HCT116 (cell line): ENCODE data around the gene GM2A. TPM values are rescaled to one million over a fixed set of nuclear protein-coding genes. Genes with fewer than 3 reads are reported as not detected.

ENCODE experiments used
- ATAC-seq: fragments of 200-7000 bp; cut with Tn5 transposase; 2 replicates; pipeline ENCODE4 v1.9.1; 2020; ENCODE audit warnings: mild to moderate bottlenecking, moderate library complexity
- BruUV-seq: library from RNA; stranded (reverse); fragments of 400-500 nt; replicated peaks from 2 replicates; lab custom pipeline; 2021; lab: Mats Ljungman, UMichigan
- CTCF ChIA-PET: fragments of 300-600 bp; sonication (Branson Sonifier 250); formaldehyde crosslinking; loops from one replicate; lab custom pipeline; 2021; ENCODE audit warnings: antibody characterized with exemption; lab: Charles Lee
- POLR2A ChIA-PET: fragments of 300-600, 350-600 bp; sonication (Branson Sonifier 250); formaldehyde crosslinking; loops from one replicate; lab custom pipeline; 2021; ENCODE audit warnings: antibody characterized with exemption; lab: Charles Lee
- RAD21 ChIA-PET, 2 experiments: fragments of 300-600 bp; sonication (Branson Sonifier 250); formaldehyde crosslinking; loops; one replicate each; lab custom pipeline; 2023; ENCODE audit warnings: low total read pairs in 2 of 2; ENCODE audit not compliant: uncharacterized antibody in 2 of 2, unreplicated experiment in 2 of 2, low non-redundant PET in 1 of 2; lab: Charles Lee
- DNase-seq: peaks from one replicate; pipeline ENCODE4 v3.0.0-alpha.2; 2010; ENCODE audit warnings: low read depth, low spot score
- H2AFZ ChIP-seq: fragments of 200-600 bp; shearing (Covaris generic), sonication (generic); 2 replicates; pipeline ENCODE4 v1.6.1; 2017; ENCODE audit warnings: low read depth, mixed run types, mixed read lengths, antibody characterized with exemption, low read length; ENCODE audit not compliant: poor library complexity, severe bottlenecking
- H3K27ac ChIP-seq: 2 replicates; pipeline ENCODE4 v1.5.1; 2012; ENCODE audit warnings: low read depth, low read length
- H3K27me3 ChIP-seq: fragments of 200-600 bp; sonication (generic); 2 replicates; pipeline ENCODE4 v1.6.1; 2016; ENCODE audit warnings: mixed run types, low read length, mixed read lengths; ENCODE audit not compliant: insufficient read depth
- H3K36me3 ChIP-seq, 2 experiments: fragments of 200-500 bp in 1 of 2; fragments of 200-600 bp in 1 of 2; sonication (Bioruptor generic) in 1 of 2; sonication (generic) in 1 of 2; 2 replicates each; pipeline versions ENCODE4 v1.5.1 to v1.6.1; 2014 to 2016; ENCODE audit warnings: low read length in 2 of 2, inconsistent platforms in 1 of 2, mixed read lengths in 1 of 2, mixed run types in 1 of 2; ENCODE audit not compliant: insufficient read depth in 2 of 2, control insufficient read depth in 1 of 2
- H3K4me1 ChIP-seq, 2 experiments: fragments of 200-600 bp in 1 of 2; sonication (generic) in 1 of 2; 2 replicates each; pipeline versions ENCODE4 v1.5.1 to v1.6.1; 2012 to 2017; ENCODE audit warnings: low read length in 2 of 2, inconsistent platforms in 1 of 2, mild to moderate bottlenecking in 1 of 2, mixed read lengths in 1 of 2, mixed run types in 1 of 2, moderate library complexity in 1 of 2; ENCODE audit not compliant: insufficient read depth in 2 of 2, control insufficient read depth in 1 of 2
- H3K4me2 ChIP-seq: fragments of 200-600 bp; sonication (generic); 2 replicates; pipeline ENCODE4 v1.6.1; 2017; ENCODE audit warnings: mixed run types, low read length, mixed read lengths
- H3K4me3 ChIP-seq, 2 experiments: fragments of 200-600 bp in 1 of 2; sonication (generic) in 1 of 2; replicated peaks in 1 of 2; 2 replicates each; pipeline ENCODE4 v1.5.1; 2011 to 2016; ENCODE audit warnings: low read length in 2 of 2, control low read depth in 1 of 2, low read depth in 1 of 2, mild to moderate bottlenecking in 1 of 2, mixed read lengths in 1 of 2, mixed run types in 1 of 2
- H3K79me2 ChIP-seq: fragments of 200-600 bp; sonication (generic); 2 replicates; pipeline ENCODE4 v1.6.1; 2017; ENCODE audit warnings: mild to moderate bottlenecking, mixed run types, low read length, moderate library complexity, mixed read lengths; ENCODE audit not compliant: insufficient read depth
- H3K9ac ChIP-seq: fragments of 200-600 bp; sonication (generic); 2 replicates; pipeline ENCODE4 v1.6.1; 2016; ENCODE audit warnings: low read length, mixed read lengths
- H3K9me2 ChIP-seq: fragments of 200-600 bp; sonication (generic), shearing (Covaris generic); 2 replicates; pipeline ENCODE4 v1.6.1; 2017; ENCODE audit warnings: mixed run types, mild to moderate bottlenecking, moderate library complexity; ENCODE audit not compliant: insufficient read depth
- H3K9me3 ChIP-seq, 2 experiments: fragments of 200-500 bp in 1 of 2; fragments of 200-600 bp in 1 of 2; sonication (Bioruptor generic) in 1 of 2; sonication (generic) in 1 of 2; 2 replicates each; pipeline ENCODE4 v1.6.1; 2014 to 2017; ENCODE audit warnings: low read length in 2 of 2, mixed read lengths in 2 of 2, inconsistent platforms in 1 of 2, low read depth in 1 of 2, mild to moderate bottlenecking in 1 of 2, mixed run types in 1 of 2, moderate library complexity in 1 of 2; ENCODE audit not compliant: control insufficient read depth in 1 of 2, insufficient read depth in 1 of 2
- H4K20me1 ChIP-seq: fragments of 200-600 bp; sonication (generic), shearing (Covaris generic); 2 replicates; pipeline ENCODE4 v1.6.1; 2017; ENCODE audit warnings: mixed run types, mild to moderate bottlenecking, moderate library complexity; ENCODE audit not compliant: insufficient read depth
- CBX3 ChIP-seq: IDR thresholded peaks from 2 replicates; pipeline ENCODE4 v1.6.1; 2012; ENCODE audit warnings: low read depth
- EGR1 ChIP-seq: IDR thresholded peaks from 2 replicates; pipeline ENCODE4 v1.6.1; 2012; ENCODE audit warnings: low read depth
- ELF1 ChIP-seq: IDR thresholded peaks from 2 replicates; pipeline ENCODE4 v1.6.1; 2012; ENCODE audit warnings: low read depth, borderline replicate concordance
- EZH2 ChIP-seq: fragments of 200-600 bp; sonication (generic); IDR thresholded peaks from 2 replicates; pipeline ENCODE4 v1.6.1; 2017; ENCODE audit warnings: antibody characterized with exemption, mixed run types
- EZH2phosphoT487 ChIP-seq: fragments of 200-600 bp; IDR thresholded peaks from 2 replicates; pipeline ENCODE4 v1.6.1; 2018; ENCODE audit warnings: antibody characterized with exemption, borderline replicate concordance
- FOSL1 ChIP-seq: IDR thresholded peaks from 2 replicates; pipeline ENCODE4 v1.6.1; 2012; ENCODE audit warnings: low read depth
- JUND ChIP-seq: IDR thresholded peaks from 2 replicates; pipeline ENCODE4 v1.6.1; 2012
- POLR2AphosphoS5 ChIP-seq: IDR thresholded peaks from 2 replicates; pipeline ENCODE4 v1.6.1; 2011; ENCODE audit warnings: mild to moderate bottlenecking, low read depth, low read length, moderate library complexity
- REST ChIP-seq: IDR thresholded peaks from 2 replicates; pipeline ENCODE4 v1.6.1; 2012; ENCODE audit warnings: low read depth
- SIN3A ChIP-seq: IDR thresholded peaks from 2 replicates; pipeline ENCODE4 v1.6.1; 2012; ENCODE audit warnings: low read depth
- SP1 ChIP-seq: IDR thresholded peaks from 2 replicates; pipeline ENCODE4 v1.6.1; 2012; ENCODE audit warnings: low read depth
- SRF ChIP-seq: IDR thresholded peaks from 2 replicates; pipeline ENCODE4 v1.6.1; 2012; ENCODE audit warnings: low read depth
- TCF7L2 ChIP-seq: IDR thresholded peaks from 2 replicates; pipeline ENCODE4 v1.7.0; 2011; ENCODE audit warnings: borderline replicate concordance, inconsistent platforms; ENCODE audit not compliant: insufficient read depth, insufficient read length; ENCODE audit errors: extremely low read depth
- ZBTB33 ChIP-seq: IDR thresholded peaks from 2 replicates; pipeline ENCODE4 v1.6.1; 2011; ENCODE audit warnings: mild to moderate bottlenecking, low read length, moderate library complexity; ENCODE audit not compliant: insufficient replicate concordance; ENCODE audit errors: extremely low read depth
- ZFX ChIP-seq: fragments of 450-650 bp; IDR thresholded peaks from 2 replicates; pipeline ENCODE4 v1.6.1; 2017
- ZNF274 ChIP-seq: fragments of 200-500 bp; sonication (Bioruptor generic); IDR thresholded peaks from 2 replicates; pipeline ENCODE4 v1.6.1; 2014; ENCODE audit warnings: mild to moderate bottlenecking, low read depth, low read length, inconsistent platforms
- intact Hi-C: fragments of 100-400 bp; cut with micrococcal nuclease; formaldehyde crosslinking; loops from 2 replicates; pipeline ENCODE4 v1.10.0; 2022
- total RNA-seq: library from RNA; stranded (reverse); gene quantifications from one replicate; pipeline ENCODE4 v1.2.1, GENCODE V29; 2021; ENCODE audit not compliant: unreplicated experiment
- TF ChIP-seq, protein P1 (sequence below): IDR thresholded peaks from 2 replicates; pipeline ENCODE4 v1.6.1; 2012
- TF ChIP-seq, protein P2 (sequence below): IDR thresholded peaks from 2 replicates; pipeline ENCODE4 v1.6.1; 2012
- TF ChIP-seq, protein P3 (sequence below), 3 experiments: fragments of 200-600 bp in 1 of 3; sonication (generic) in 1 of 3; IDR thresholded peaks in 2 of 3; conservative IDR thresholded peaks in 1 of 3; 2 replicates each; pipeline ENCODE4 v1.5.1; 2012 to 2017; ENCODE audit warnings: low read depth in 2 of 3, low read length in 2 of 3, antibody characterized with exemption in 1 of 3, borderline replicate concordance in 1 of 3, control low read depth in 1 of 3, mild to moderate bottlenecking in 1 of 3, mixed read lengths in 1 of 3, mixed run types in 1 of 3, moderate library complexity in 1 of 3; ENCODE audit not compliant: insufficient read depth in 1 of 3

GM2A gene
- total RNA-seq, 1 experiment from 2014 or later, result 25.0 TPM

GRCh38 chr5:151303666-151304065 is 50.7 kb downstream of the GM2A start, which contains the start of gene SLC36A3:
Gene SLC36A3 (minus strand): TSS chr5:151303766. CDS start chr5:151303354, 412 bp downstream.
- ATAC-seq (no peak), DNase-seq (no peak)
- no peak within 1 kb of the TSS for H3K27ac ChIP-seq
- RAD21 ChIA-PET, result no interaction called here
- CTCF ChIA-PET, result no interaction called here
- no peaks in the 10 kb centered on the region; the same call in none of the 2 replicates for H3K27me3 ChIP-seq
- no peak within 1 kb of the TSS for H2AFZ ChIP-seq
- no peak within 1 kb of the TSS for H3K4me3 ChIP-seq
- no peaks in the 10 kb centered on the region for H3K4me1 ChIP-seq
- H3K79me2 ChIP-seq, result no peaks in the 10 kb centered on the region
- no peak within 1 kb of the TSS for H3K9ac ChIP-seq
- BruUV-seq, result no TSS peak
- intact Hi-C loops, result no loop called here
- H3K9me2 ChIP-seq, result no peaks in the 10 kb centered on the region
- no peaks in the 10 kb centered on the region for H3K9me3 ChIP-seq
- POLR2A ChIA-PET, result no interaction called here
- no peak for TF ChIP-seq ZFX
- no peak for TF ChIP-seq CBX3
- no peak for TF ChIP-seq EGR1
- no peak for TF ChIP-seq SIN3A
- TF ChIP-seq, protein P1, sequence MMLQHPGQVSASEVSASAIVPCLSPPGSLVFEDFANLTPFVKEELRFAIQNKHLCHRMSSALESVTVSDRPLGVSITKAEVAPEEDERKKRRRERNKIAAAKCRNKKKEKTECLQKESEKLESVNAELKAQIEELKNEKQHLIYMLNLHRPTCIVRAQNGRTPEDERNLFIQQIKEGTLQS, result no peak
- TF ChIP-seq EZH2phosphoT487, result no peak
- TF ChIP-seq TCF7L2, result no peak
- TF ChIP-seq EZH2, result no peak
- TF ChIP-seq JUND, result no peak
- TF ChIP-seq ELF1, result no peak
- TF ChIP-seq, protein P2, sequence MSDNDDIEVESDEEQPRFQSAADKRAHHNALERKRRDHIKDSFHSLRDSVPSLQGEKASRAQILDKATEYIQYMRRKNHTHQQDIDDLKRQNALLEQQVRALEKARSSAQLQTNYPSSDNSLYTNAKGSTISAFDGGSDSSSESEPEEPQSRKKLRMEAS, result no peak
- no peak for TF ChIP-seq SRF
- TF ChIP-seq ZBTB33, result no peak
- TF ChIP-seq POLR2AphosphoS5, result no peak
- TF ChIP-seq ZNF274, result no peak
- no peak for TF ChIP-seq REST
- TF ChIP-seq FOSL1, result no peak
- TF ChIP-seq, protein P3, sequence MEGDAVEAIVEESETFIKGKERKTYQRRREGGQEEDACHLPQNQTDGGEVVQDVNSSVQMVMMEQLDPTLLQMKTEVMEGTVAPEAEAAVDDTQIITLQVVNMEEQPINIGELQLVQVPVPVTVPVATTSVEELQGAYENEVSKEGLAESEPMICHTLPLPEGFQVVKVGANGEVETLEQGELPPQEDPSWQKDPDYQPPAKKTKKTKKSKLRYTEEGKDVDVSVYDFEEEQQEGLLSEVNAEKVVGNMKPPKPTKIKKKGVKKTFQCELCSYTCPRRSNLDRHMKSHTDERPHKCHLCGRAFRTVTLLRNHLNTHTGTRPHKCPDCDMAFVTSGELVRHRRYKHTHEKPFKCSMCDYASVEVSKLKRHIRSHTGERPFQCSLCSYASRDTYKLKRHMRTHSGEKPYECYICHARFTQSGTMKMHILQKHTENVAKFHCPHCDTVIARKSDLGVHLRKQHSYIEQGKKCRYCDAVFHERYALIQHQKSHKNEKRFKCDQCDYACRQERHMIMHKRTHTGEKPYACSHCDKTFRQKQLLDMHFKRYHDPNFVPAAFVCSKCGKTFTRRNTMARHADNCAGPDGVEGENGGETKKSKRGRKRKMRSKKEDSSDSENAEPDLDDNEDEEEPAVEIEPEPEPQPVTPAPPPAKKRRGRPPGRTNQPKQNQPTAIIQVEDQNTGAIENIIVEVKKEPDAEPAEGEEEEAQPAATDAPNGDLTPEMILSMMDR (IDR thresholded peaks at IDR 0.05 in 2 of 3, conservative IDR thresholded peaks at IDR 0.05 in 1 of 3; ENCODE audit: borderline replicate concordance in 1 of 3, insufficient read depth in 1 of 3, low read depth in 2 of 3, low read length in 2 of 3), result no peak
- TF ChIP-seq SP1, result no peak
- H3K4me2 ChIP-seq, result no peak within 1 kb of the TSS
- H3K36me3 ChIP-seq, result no peaks in the 10 kb centered on the region
- H4K20me1 ChIP-seq, result no peaks in the 10 kb centered on the region
